Ishikawa (cell line): ENCODE data around the gene KCNAB2.

Experiments used
- CEBPB ChIP-seq: IDR thresholded peaks from 2 replicates; pipeline ENCODE4 v1.6.1; 2012
- CREB1 ChIP-seq: IDR thresholded peaks from 2 replicates; pipeline ENCODE4 v1.6.1; 2012; ENCODE audit warnings: low read depth
- EGR1 ChIP-seq: IDR thresholded peaks from 2 replicates; pipeline ENCODE4 v1.6.1; 2012
- EP300 ChIP-seq: IDR thresholded peaks from 2 replicates; pipeline ENCODE4 v1.6.1; 2012; ENCODE audit warnings: borderline replicate concordance
- FOXM1 ChIP-seq: IDR thresholded peaks from 2 replicates; pipeline ENCODE4 v1.6.1; 2012; ENCODE audit warnings: low read depth, borderline replicate concordance
- MAX ChIP-seq: IDR thresholded peaks from 2 replicates; pipeline ENCODE4 v1.6.1; 2012
- NFIC ChIP-seq: IDR thresholded peaks from 2 replicates; pipeline ENCODE4 v1.6.1; 2012
- RAD21 ChIP-seq: IDR thresholded peaks from 2 replicates; pipeline ENCODE4 v1.6.1; 2012; ENCODE audit warnings: low read depth
- REST ChIP-seq: IDR thresholded peaks from 2 replicates; pipeline ENCODE4 v1.6.1; 2012; ENCODE audit warnings: low read depth, mild to moderate bottlenecking
- TAF1 ChIP-seq: IDR thresholded peaks from 2 replicates; pipeline ENCODE4 v1.6.1; 2012; ENCODE audit warnings: low read depth, mild to moderate bottlenecking
- TCF12 ChIP-seq: IDR thresholded peaks from 2 replicates; pipeline ENCODE4 v1.6.1; 2012; ENCODE audit warnings: low read depth
- TEAD4 ChIP-seq: IDR thresholded peaks from 2 replicates; pipeline ENCODE4 v1.6.1; 2012
- USF1 ChIP-seq: IDR thresholded peaks from 2 replicates; pipeline ENCODE4 v1.6.1; 2012
- YY1 ChIP-seq: IDR thresholded peaks from 2 replicates; pipeline ENCODE4 v1.6.1; 2012; ENCODE audit warnings: low read depth
- ZBTB7A ChIP-seq: IDR thresholded peaks from 2 replicates; pipeline ENCODE4 v1.6.1; 2012; ENCODE audit warnings: low read depth

Gene KCNAB2

GRCh38 chr1:6068932-6069331 is 23.2 kb downstream of the KCNAB2 start:
- TF ChIP-seq YY1, result no peak
- no peak for TF ChIP-seq CEBPB
- no peak for TF ChIP-seq RAD21
- no peak for TF ChIP-seq REST
- no peak for TF ChIP-seq ZBTB7A
- TF ChIP-seq FOXM1, result no peak

- no peak for TF ChIP-seq YY1
- no peak for TF ChIP-seq EP300
- TF ChIP-seq CEBPB, result no peak
- TF ChIP-seq ZBTB7A, result no peak
- TF ChIP-seq EGR1, result no peak
- no peak for TF ChIP-seq FOXM1
- no peak for TF ChIP-seq USF1
- no peak for TF ChIP-seq TCF12
- TF ChIP-seq NFIC, result no peak
- TF ChIP-seq MAX, result no peak
- no peak for TF ChIP-seq TEAD4
Measured at GRCh38 chr1:6069573-6069972, 23.9 kb downstream of the KCNAB2 start.

GRCh38 chr1:6070450-6070974 is 24.8 kb downstream of the KCNAB2 start:
- TF ChIP-seq RAD21, result no peak
- no peak for TF ChIP-seq FOXM1
- TF ChIP-seq EGR1, result no peak
- no peak for TF ChIP-seq TAF1
- TF ChIP-seq TEAD4, result no peak
- no peak for TF ChIP-seq CREB1
- TF ChIP-seq USF1, result no peak
- no peak for TF ChIP-seq NFIC
- no peak for TF ChIP-seq MAX

- no peak for TF ChIP-seq TEAD4
- TF ChIP-seq YY1, result no peak
- TF ChIP-seq NFIC, result no peak
- TF ChIP-seq TCF12, result no peak
- no peak for TF ChIP-seq CEBPB
- TF ChIP-seq EP300, result no peak
- no peak for TF ChIP-seq EGR1
Measured at GRCh38 chr1:6071219-6071618, 25.5 kb downstream of the KCNAB2 start.

GRCh38 chr1:6072774-6073479 is 27.2 kb downstream of the KCNAB2 start:
- TF ChIP-seq ZBTB7A, result no peak
- TF ChIP-seq FOXM1, result no peak
- TF ChIP-seq TAF1, result no peak
- TF ChIP-seq CREB1, result no peak
- TF ChIP-seq USF1, result no peak
- TF ChIP-seq NFIC, result no peak
- TF ChIP-seq MAX, result no peak
- TF ChIP-seq REST, result no peak
- TF ChIP-seq YY1, result no peak
- no peak for TF ChIP-seq EP300
- TF ChIP-seq RAD21, result no peak
- no peak for TF ChIP-seq CEBPB
- TF ChIP-seq EGR1, result no peak
- TF ChIP-seq TEAD4, result no peak
- no peak for TF ChIP-seq TCF12
